GM23338 (cell line): ENCODE measurements around the gene PAK1.

Source experiments
- CREB1 ChIP-seq: fragments of 250-450 bp; sonication (Bioruptor Pico); IDR thresholded peaks from 2 replicates; pipeline ENCODE4 v1.5.0; 2020; ENCODE audit warnings: low read depth, mild to moderate bottlenecking, moderate library complexity
- EZH2 ChIP-seq: fragments of 200-600 bp; sonication (generic); IDR thresholded peaks from one replicate; pipeline ENCODE4 v1.8.0; 2017; ENCODE audit warnings: antibody characterized with exemption, mild to moderate bottlenecking, low read depth; ENCODE audit not compliant: unreplicated experiment
- EZH2phosphoT487 ChIP-seq: fragments of 200-600 bp; sonication (generic); IDR thresholded peaks from one replicate; pipeline ENCODE4 v1.8.1; 2018; ENCODE audit warnings: antibody characterized with exemption; ENCODE audit not compliant: unreplicated experiment
- JUNB ChIP-seq: IDR thresholded peaks from one replicate; pipeline ENCODE4 v1.6.1; 2016; ENCODE audit warnings: antibody characterized with exemption; ENCODE audit not compliant: unreplicated experiment
- POLR2AphosphoS5 ChIP-seq: IDR thresholded peaks from 2 replicates; pipeline ENCODE4 v1.6.1; 2016; ENCODE audit warnings: antibody characterized with exemption, low read depth
- STAT1 ChIP-seq: IDR thresholded peaks from one replicate; pipeline ENCODE4 v1.6.1; 2016; ENCODE audit warnings: antibody characterized with exemption; ENCODE audit not compliant: unreplicated experiment
- ZNF114 ChIP-seq: fragments of 250-450 bp; sonication (Bioruptor Pico); IDR thresholded peaks from 2 replicates; pipeline ENCODE4 v1.5.0; 2020; ENCODE audit warnings: mild to moderate bottlenecking, moderate library complexity
- TF ChIP-seq, protein P1 (sequence below), 2 experiments: fragments of 200-600 bp in 1 of 2; sonication (generic) in 1 of 2; conservative IDR thresholded peaks; 2 replicates each; pipeline versions ENCODE4 v1.5.1 to v1.6.1; 2016 to 2017; ENCODE audit warnings: antibody characterized with exemption in 2 of 2, low read depth in 2 of 2, mild to moderate bottlenecking in 2 of 2, moderate library complexity in 1 of 2
- TF ChIP-seq, protein P2 (sequence below): IDR thresholded peaks from 2 replicates; pipeline ENCODE4 v1.6.1; 2016; ENCODE audit warnings: antibody characterized with exemption
- TF ChIP-seq, protein P3 (sequence below): IDR thresholded peaks from one replicate; pipeline ENCODE4 v1.6.1; 2018; ENCODE audit warnings: antibody characterized with exemption; ENCODE audit not compliant: unreplicated experiment

DNA sequence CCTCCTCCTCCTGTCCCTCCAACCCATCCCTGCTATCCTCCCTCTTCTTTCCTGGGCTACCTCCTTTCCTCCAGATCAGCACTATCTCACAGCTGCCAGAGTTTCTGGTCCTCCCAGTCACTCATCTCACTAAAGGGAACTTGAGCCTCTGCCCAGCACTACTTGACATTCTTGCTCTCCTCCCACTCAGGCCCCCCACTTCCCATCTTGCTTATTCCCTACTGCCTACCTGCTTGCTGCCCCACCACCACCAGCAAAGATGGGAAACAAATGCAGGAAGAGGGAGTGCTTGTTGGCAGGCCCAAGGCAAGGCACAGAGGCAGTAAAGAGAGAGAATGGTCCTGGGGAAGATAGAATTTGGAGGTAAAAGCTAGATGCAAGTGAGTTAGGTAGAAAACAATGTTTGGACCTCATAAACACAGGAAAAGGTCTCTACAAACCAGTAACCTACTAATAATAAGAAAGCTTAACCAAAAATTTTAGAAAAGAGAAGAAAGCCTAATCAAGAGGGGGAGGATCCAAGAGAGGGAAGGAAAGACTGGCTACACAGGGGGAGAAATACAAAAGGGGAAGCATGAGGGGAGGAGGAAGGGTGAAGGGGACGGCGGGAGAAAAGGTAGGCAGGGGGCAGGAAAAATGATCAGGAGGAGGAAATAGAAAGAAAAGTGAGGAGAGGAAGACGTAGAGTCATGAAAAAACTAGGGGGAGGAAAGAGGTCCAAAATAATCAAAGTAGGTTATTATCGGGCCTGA lies 63.6 kb downstream of the PAK1 start:
- TF ChIP-seq EZH2phosphoT487 (no peak), EZH2 (no peak), CREB1 (no peak), POLR2AphosphoS5 (no peak), JUNB (no peak), STAT1 (no peak), ZNF114 (no peak)
- TF ChIP-seq, protein P1, sequence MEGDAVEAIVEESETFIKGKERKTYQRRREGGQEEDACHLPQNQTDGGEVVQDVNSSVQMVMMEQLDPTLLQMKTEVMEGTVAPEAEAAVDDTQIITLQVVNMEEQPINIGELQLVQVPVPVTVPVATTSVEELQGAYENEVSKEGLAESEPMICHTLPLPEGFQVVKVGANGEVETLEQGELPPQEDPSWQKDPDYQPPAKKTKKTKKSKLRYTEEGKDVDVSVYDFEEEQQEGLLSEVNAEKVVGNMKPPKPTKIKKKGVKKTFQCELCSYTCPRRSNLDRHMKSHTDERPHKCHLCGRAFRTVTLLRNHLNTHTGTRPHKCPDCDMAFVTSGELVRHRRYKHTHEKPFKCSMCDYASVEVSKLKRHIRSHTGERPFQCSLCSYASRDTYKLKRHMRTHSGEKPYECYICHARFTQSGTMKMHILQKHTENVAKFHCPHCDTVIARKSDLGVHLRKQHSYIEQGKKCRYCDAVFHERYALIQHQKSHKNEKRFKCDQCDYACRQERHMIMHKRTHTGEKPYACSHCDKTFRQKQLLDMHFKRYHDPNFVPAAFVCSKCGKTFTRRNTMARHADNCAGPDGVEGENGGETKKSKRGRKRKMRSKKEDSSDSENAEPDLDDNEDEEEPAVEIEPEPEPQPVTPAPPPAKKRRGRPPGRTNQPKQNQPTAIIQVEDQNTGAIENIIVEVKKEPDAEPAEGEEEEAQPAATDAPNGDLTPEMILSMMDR (conservative IDR thresholded peaks at IDR 0.05; ENCODE audit: low read depth in 2 of 2) = no peak
- TF ChIP-seq, protein P2, sequence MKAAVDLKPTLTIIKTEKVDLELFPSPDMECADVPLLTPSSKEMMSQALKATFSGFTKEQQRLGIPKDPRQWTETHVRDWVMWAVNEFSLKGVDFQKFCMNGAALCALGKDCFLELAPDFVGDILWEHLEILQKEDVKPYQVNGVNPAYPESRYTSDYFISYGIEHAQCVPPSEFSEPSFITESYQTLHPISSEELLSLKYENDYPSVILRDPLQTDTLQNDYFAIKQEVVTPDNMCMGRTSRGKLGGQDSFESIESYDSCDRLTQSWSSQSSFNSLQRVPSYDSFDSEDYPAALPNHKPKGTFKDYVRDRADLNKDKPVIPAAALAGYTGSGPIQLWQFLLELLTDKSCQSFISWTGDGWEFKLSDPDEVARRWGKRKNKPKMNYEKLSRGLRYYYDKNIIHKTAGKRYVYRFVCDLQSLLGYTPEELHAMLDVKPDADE = no peak
- TF ChIP-seq, protein P3, sequence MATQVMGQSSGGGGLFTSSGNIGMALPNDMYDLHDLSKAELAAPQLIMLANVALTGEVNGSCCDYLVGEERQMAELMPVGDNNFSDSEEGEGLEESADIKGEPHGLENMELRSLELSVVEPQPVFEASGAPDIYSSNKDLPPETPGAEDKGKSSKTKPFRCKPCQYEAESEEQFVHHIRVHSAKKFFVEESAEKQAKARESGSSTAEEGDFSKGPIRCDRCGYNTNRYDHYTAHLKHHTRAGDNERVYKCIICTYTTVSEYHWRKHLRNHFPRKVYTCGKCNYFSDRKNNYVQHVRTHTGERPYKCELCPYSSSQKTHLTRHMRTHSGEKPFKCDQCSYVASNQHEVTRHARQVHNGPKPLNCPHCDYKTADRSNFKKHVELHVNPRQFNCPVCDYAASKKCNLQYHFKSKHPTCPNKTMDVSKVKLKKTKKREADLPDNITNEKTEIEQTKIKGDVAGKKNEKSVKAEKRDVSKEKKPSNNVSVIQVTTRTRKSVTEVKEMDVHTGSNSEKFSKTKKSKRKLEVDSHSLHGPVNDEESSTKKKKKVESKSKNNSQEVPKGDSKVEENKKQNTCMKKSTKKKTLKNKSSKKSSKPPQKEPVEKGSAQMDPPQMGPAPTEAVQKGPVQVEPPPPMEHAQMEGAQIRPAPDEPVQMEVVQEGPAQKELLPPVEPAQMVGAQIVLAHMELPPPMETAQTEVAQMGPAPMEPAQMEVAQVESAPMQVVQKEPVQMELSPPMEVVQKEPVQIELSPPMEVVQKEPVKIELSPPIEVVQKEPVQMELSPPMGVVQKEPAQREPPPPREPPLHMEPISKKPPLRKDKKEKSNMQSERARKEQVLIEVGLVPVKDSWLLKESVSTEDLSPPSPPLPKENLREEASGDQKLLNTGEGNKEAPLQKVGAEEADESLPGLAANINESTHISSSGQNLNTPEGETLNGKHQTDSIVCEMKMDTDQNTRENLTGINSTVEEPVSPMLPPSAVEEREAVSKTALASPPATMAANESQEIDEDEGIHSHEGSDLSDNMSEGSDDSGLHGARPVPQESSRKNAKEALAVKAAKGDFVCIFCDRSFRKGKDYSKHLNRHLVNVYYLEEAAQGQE = no peak
